ENCODE data around the gene RXFP2.

The RXFP2 gene

GRCh38 chr13:31769575-31769974 is 30.2 kb downstream of the RXFP2 start:
- no peak for DNase-seq
- no peaks in the 10 kb centered on the region for H3K4me1 ChIP-seq
- no peak for TF ChIP-seq CTCF (IDR thresholded peaks at IDR 0.05; ENCODE audit: low read depth, low read length)

GRCh38 chr13:31772231-31772630 is 32.9 kb downstream of the RXFP2 start:
- no peaks in the 10 kb centered on the region for H3K36me3 ChIP-seq
- no peaks in the 10 kb centered on the region for H3K9me3 ChIP-seq
- no peak for DNase-seq
- no peak overlapping the region for H3K4me3 ChIP-seq (ENCODE audit: low read depth, low read length)
- H3K27me3 ChIP-seq, result no peaks in the 10 kb centered on the region
- no peak for TF ChIP-seq CTCF (IDR thresholded peaks at IDR 0.05; ENCODE audit: low read depth, low read length)
- H3K4me1 ChIP-seq, result no peaks in the 10 kb centered on the region

More at GRCh38 chr13:31769575-31769974, 30.2 kb downstream of the RXFP2 start:
- H3K27me3 ChIP-seq, result no peaks in the 10 kb centered on the region
- H3K9me3 ChIP-seq, result no peaks in the 10 kb centered on the region
- H3K4me3 ChIP-seq (ENCODE audit: low read depth, low read length), result no peak overlapping the region
- no peaks in the 10 kb centered on the region for H3K36me3 ChIP-seq

DNA sequence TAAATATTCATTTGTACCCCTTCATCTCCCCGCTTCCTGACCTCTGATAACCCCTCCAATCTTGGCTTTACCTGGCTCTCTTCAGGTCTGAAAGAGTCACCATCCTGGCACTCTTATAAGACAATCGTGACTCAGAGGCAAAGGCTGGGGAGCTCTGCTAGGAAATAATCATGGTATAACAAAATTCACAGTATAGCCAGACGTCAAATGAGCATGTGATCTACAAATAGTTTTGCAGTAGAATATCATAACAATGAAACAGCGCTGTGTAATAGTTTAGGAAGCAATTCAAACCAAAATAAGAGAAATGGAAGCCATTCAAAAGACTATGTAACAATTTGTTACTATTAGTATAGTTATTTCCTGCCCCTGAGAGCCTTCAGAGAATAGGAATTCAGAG is 34.2 kb downstream of the RXFP2 start:
- H3K27me3 ChIP-seq, result no peaks in the 10 kb centered on the region
- no peaks in the 10 kb centered on the region for H3K36me3 ChIP-seq
- H3K4me3 ChIP-seq (ENCODE audit: low read depth, low read length), result no peak overlapping the region
- no peaks in the 10 kb centered on the region for H3K4me1 ChIP-seq
- DNase-seq, result no peak
- TF ChIP-seq CTCF (IDR thresholded peaks at IDR 0.05; ENCODE audit: low read depth, low read length), result no peak
- no peaks in the 10 kb centered on the region for H3K9me3 ChIP-seq

- no peak for TF ChIP-seq CTCF (IDR thresholded peaks at IDR 0.05; ENCODE audit: low read depth, low read length)
- no peaks in the 10 kb centered on the region for H3K36me3 ChIP-seq
- no peaks in the 10 kb centered on the region for H3K4me1 ChIP-seq
- DNase-seq, result no peak
- H3K27me3 ChIP-seq, result no peaks in the 10 kb centered on the region
- no peak overlapping the region for H3K4me3 ChIP-seq (ENCODE audit: low read depth, low read length)
- no peaks in the 10 kb centered on the region for H3K9me3 ChIP-seq
Observed at GRCh38 chr13:31774186-31774750, 34.9 kb downstream of the RXFP2 start.

- TF ChIP-seq CTCF (IDR thresholded peaks at IDR 0.05; ENCODE audit: low read depth, low read length), result no peak
- Histone ChIP-seq H3K4me1 (no peaks in the 10 kb centered on the region), H3K4me3 (ENCODE audit: low read depth, low read length) (no peak overlapping the region), H3K27me3 (no peaks in the 10 kb centered on the region), H3K36me3 (no peaks in the 10 kb centered on the region), H3K9me3 (no peaks in the 10 kb centered on the region)
- no peak for DNase-seq
Observed at GRCh38 chr13:31775148-31775547, 35.8 kb downstream of the RXFP2 start.

- Histone ChIP-seq H3K36me3 (no peaks in the 10 kb centered on the region), H3K4me1 (no peaks in the 10 kb centered on the region), H3K27me3 (no peaks in the 10 kb centered on the region), H3K9me3 (no peaks in the 10 kb centered on the region), H3K4me3 (ENCODE audit: low read depth, low read length) (no peak overlapping the region)
- no peak for DNase-seq
- TF ChIP-seq CTCF (IDR thresholded peaks at IDR 0.05; ENCODE audit: low read depth, low read length), result no peak
Observed at GRCh38 chr13:31775686-31776085, 36.4 kb downstream of the RXFP2 start.
